Camera-type eye (tissue), 1 donor: ENCODE data around the gene TMEM182. TPM values are rescaled to one million over a fixed set of nuclear protein-coding genes. Genes with fewer than 3 reads are reported as not detected.

Experiments used
- total RNA-seq: library from RNA; depleted of rRNA; stranded (reverse); fragments of >200 nt; gene quantifications from one replicate; pipeline ENCODE4 v1.2.3, GENCODE V29; 2014

TMEM182 gene, protein sequence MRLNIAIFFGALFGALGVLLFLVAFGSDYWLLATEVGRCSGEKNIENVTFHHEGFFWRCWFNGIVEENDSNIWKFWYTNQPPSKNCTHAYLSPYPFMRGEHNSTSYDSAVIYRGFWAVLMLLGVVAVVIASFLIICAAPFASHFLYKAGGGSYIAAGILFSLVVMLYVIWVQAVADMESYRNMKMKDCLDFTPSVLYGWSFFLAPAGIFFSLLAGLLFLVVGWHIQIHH
- total RNA-seq, result 42.3 TPM

DNA sequence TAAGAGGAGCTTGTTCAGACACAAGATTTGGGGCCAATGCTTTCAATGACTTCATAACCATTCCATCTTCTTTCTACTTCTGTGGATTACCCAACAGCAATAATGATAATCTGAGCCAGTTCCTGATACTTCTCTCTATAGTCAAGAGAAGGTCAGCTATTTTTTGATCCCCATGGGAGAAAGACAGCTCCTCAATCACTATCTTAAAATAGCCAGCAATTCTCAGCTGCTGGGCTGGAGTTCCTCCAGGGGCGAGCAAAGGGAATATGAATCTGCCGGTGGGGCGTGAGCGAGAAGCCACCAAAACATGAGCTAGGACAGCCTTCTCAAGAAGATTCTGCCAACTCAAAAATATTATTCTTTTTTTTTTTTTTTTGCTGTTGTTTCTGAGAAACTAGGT lies at the start of gene TMEM182:
TMEM182 (plus strand) TSS at position 269 of the 400 bp plus-strand sequence. CDS start 187 bp downstream, outside the sequence.

Other genes starting within 250 kb of the TMEM182 start
- 0.49 TPM for gene SLC9A2, start 142.5 kb upstream of the TMEM182 start, total RNA-seq